ENCODE measurements around the gene TMEM192. TPM values are rescaled to one million over a fixed set of nuclear protein-coding genes. Genes with fewer than 3 reads are reported as not detected.

TMEM192 gene
- total RNA-seq (2022; extraction: Qiagen RNA extraction; ENCODE audit: low read depth), result 6.1 to 9.7 TPM (median 8.4 TPM) in 5 replicates

DNA sequence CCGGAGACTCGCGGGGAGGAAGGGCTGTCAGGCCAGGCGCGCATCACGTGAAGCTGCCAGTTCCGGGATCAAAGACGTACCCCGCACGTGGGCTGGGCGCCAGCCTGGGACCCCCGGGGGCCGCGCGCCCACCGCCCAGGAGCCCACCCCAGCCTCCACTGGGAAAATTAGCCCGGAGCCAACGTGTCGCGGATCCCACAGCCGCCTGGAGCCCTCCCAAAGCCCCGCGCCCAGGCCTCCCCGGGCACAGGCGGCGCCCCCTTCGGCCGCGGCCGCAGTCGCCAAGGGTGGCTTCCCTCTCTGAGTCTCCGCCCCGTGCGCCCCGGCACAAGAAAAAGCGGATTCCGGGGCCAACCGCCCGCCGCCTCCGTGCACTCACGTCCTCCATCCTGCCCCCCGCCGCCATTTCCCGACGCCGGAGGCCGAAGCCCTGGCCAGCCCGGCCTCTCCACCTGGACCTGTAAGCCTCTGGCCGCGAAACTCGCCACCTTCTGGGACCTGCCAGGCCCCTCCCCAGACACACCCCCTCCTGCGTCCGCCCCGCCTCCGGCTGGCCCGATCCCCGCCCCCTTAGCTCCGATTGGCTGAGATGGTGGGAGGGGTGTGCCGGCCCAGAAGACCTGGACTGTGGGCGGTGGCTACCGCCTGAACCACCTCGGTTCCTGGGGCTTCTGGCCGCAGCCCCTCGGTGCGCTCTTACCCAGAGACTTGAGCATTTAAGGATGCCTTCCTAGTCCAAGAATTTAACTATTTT, at the start of gene TMEM192:
Gene TMEM192, minus strand, starts transcription at position 493 of the 754 bp plus-strand sequence. Its CDS starts 87 bp downstream, at position 406.

DNA sequence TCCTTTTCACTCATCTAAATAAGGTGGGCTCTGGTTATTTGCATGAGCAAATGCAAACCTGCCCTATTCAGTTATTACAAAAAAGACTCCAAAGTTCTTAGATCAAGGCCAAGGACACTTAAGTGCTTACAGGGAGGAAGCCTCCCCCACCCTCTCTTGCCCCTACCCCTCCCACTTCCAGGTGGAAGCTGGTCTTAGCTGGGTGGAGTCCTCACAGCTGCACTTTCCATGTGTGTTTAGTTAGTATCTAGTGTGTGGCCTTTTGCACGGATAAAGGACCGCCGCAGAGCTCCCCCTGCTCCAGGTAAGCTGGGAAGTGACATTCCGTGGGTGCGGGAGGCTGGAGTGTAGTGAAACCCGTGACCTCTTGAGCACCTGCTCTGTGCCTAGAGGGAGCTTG, 59.0 kb downstream of the TMEM192 start, which contains the start of gene TRIM75:
Gene TRIM75, plus strand, starts transcription at position 222 of the 400 bp plus-strand sequence. CDS start 5,282 bp downstream, outside the sequence.

DNA sequence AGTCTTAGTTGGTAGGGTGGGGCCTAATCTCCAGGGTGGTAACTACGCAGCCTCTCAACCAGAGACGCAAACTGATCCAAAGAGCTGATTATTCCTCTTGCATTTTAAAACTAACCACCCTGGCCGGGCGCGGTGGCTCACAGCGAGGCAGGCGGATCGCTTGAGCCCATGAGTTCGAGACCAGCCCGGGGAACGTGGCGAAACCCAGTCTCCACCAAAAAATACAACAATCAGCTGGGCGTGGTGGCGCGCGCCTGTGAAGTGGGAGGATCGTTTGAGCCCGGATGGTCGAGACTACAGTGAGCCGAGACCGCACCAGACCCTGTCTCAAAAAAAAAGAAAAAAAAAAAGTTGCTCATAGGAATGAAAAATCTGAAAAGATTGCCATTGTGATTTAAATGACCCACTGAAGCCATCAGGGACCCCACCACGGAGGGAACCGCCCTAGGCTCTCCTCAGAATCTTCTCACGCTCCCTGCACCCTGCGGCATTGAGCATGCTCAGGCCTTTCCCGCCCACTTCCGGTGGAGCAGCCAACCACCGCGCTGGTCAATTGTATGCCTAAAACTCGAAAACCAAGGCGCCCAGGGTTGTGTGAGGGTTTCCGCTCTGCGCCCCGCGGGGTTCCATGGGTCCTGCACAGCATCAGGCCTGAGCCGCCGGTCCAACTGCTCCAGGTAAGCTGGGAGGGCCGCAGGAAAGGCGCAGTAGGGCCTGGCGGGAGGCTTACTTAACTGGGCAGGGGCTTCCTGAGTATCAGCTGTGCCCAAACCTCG, 81.0 kb downstream of the TMEM192 start, which contains the start of gene TRIM60:
Gene TRIM60, plus strand, starts transcription at position 564 of the 776 bp plus-strand sequence. CDS start 8,074 bp downstream, outside the sequence.

Other genes with a start within 250 kb of the TMEM192 start
- gene APELA, start 235.7 kb downstream of the TMEM192 start, total RNA-seq (2022; extraction: Qiagen RNA extraction; ENCODE audit: low read depth), result not detected in 5 replicates
- not detected in 5 replicates for gene TRIM61, start 135.2 kb downstream of the TMEM192 start, total RNA-seq (2022; extraction: Qiagen RNA extraction; ENCODE audit: low read depth)
- not detected in 5 replicates for gene TRIM60, start 80.9 kb downstream of the TMEM192 start, total RNA-seq (2022; extraction: Qiagen RNA extraction; ENCODE audit: low read depth)
- not detected in 5 replicates for gene TRIM75, start 59.0 kb downstream of the TMEM192 start, total RNA-seq (2022; extraction: Qiagen RNA extraction; ENCODE audit: low read depth)
- gene KLHL2, start 94.7 kb upstream of the TMEM192 start, total RNA-seq (2022; extraction: Qiagen RNA extraction; ENCODE audit: low read depth), result 10.0 to 13.3 TPM (median 11.6 TPM) in 5 replicates
- gene MSMO1, start 214.8 kb upstream of the TMEM192 start, total RNA-seq (2022; extraction: Qiagen RNA extraction; ENCODE audit: low read depth), result 7.1 to 20.9 TPM (median 19.7 TPM) in 5 replicates

Data from A549 treated with RU486 at 1 μM for 4 hours (cell line).